ENCODE data around the gene WNK4.

Gene WNK4

DNA sequence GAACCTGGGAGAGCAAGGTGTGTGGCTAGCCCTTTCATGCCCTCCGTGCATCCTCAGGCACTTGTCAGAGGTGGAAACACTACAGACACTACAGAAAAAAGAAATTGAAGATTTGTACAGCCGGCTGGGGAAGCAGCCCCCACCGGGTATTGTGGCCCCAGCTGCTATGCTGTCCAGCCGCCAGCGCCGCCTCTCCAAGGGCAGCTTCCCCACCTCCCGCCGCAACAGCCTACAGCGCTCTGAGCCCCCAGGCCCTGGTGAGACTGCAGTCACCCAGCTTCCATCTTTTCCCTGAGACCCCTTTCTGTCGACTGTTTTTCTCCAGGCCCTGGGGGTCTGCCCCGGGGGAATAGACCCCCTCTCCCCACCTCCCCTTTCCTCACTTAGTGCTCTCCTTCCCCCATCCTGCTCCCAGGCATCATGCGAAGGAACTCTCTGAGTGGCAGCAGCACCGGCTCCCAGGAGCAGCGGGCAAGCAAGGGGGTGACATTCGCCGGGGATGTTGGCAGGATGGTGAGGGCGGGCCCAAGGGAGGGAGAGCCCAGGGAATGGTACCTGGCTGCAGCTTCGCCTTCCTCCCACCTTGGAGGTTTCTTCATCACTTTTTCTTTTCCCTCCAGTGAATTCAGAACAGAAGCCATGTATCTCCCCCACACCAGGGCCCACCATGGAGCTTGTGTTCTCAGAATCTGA, 15.8 kb downstream of the WNK4 start:
- no peak overlapping the region for H3K4me3 ChIP-seq (ENCODE audit: low read depth, low read length)
- no peak overlapping the region for H3K27ac ChIP-seq
- no peak overlapping the region for H3K9ac ChIP-seq

GRCh38 chr17:42797067-42798007, 16.9 kb downstream of the WNK4 start:
- Histone ChIP-seq H3K4me2 (ENCODE audit: low read length) (peak overlapping the region; percentile 93), H3K4me3 (ENCODE audit: low read depth, low read length) (peak overlapping the region; percentile 84), H2AFZ (no peak overlapping the region), H3K36me3 (ENCODE audit: control insufficient read depth, insufficient read depth, low read length) (no peaks in the 10 kb centered on the region), H3K9ac (no peak overlapping the region), H3K9me3 (ENCODE audit: control insufficient read depth, low read length) (no peaks in the 10 kb centered on the region), H3K79me2 (no peaks in the 10 kb centered on the region), H3K27ac (no peak overlapping the region), H3K4me1 (peaks cover 4% of the 10 kb centered on the region), H3K27me3 (ENCODE audit: control insufficient read depth, insufficient read depth, low read length) (no peaks in the 10 kb centered on the region)
- no peak for TF ChIP-seq CTCF (IDR thresholded peaks at IDR 0.05)

More for the DNA sequence above, 15.8 kb downstream of the WNK4 start:
- no peaks in the 10 kb centered on the region for H3K36me3 ChIP-seq (ENCODE audit: control insufficient read depth, insufficient read depth, low read length)
- H3K27me3 ChIP-seq (ENCODE audit: control insufficient read depth, insufficient read depth, low read length) = no peaks in the 10 kb centered on the region
- peaks cover 4% of the 10 kb centered on the region for H3K4me1 ChIP-seq
- H3K79me2 ChIP-seq = no peaks in the 10 kb centered on the region
- no peaks in the 10 kb centered on the region for H3K9me3 ChIP-seq (ENCODE audit: control insufficient read depth, low read length)
- no peak overlapping the region for H2AFZ ChIP-seq
- H3K4me2 ChIP-seq (ENCODE audit: low read length) = no peak overlapping the region
- no peak for TF ChIP-seq CTCF (IDR thresholded peaks at IDR 0.05)

DNA sequence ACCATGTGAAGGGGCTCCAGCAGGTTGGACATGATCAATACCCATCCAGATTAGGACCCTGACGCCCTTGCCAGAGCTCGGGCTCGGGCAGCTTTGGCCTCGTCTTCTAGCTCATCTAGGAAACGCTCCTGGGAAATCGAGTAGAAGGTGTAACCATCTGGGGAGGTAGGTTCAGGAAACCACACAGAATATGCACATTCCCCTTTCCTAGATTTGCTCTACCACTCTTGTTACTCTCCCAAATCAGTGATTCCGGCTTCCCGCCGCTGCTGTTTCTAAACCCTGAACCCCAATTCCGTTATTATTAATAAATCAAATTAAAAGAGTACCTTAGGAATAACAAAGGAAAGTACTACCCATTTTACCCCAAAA, 17.6 kb downstream of the WNK4 start:
- no peak overlapping the region for H3K9ac ChIP-seq
- no peaks in the 10 kb centered on the region for H3K27me3 ChIP-seq (ENCODE audit: control insufficient read depth, insufficient read depth, low read length)
- H2AFZ ChIP-seq = peak overlapping the region; percentile 86
- H3K27ac ChIP-seq = peak overlapping the region; percentile 55
- no peak for TF ChIP-seq CTCF (IDR thresholded peaks at IDR 0.05)
- no peaks in the 10 kb centered on the region for H3K9me3 ChIP-seq (ENCODE audit: control insufficient read depth, low read length)
- no peaks in the 10 kb centered on the region for H3K79me2 ChIP-seq
- no peaks in the 10 kb centered on the region for H3K36me3 ChIP-seq (ENCODE audit: control insufficient read depth, insufficient read depth, low read length)
- peaks cover 4% of the 10 kb centered on the region for H3K4me1 ChIP-seq
- peak overlapping the region; percentile 84 for H3K4me3 ChIP-seq (ENCODE audit: low read depth, low read length)
- H3K4me2 ChIP-seq (ENCODE audit: low read length) = peak overlapping the region; percentile 93

- Histone ChIP-seq H3K4me2 (ENCODE audit: low read length) (peak within 1 kb of the TSS; percentile 93), H3K79me2 (no peaks in the 10 kb centered on the region), H3K4me1 (peaks cover 4% of the 10 kb centered on the region), H3K27me3 (ENCODE audit: control insufficient read depth, insufficient read depth, low read length) (no peaks in the 10 kb centered on the region), H3K9me3 (ENCODE audit: control insufficient read depth, low read length) (no peaks in the 10 kb centered on the region), H3K9ac (no peak within 1 kb of the TSS), H2AFZ (peak within 1 kb of the TSS; percentile 86), H3K27ac (peak within 1 kb of the TSS; percentile 55), H3K36me3 (ENCODE audit: control insufficient read depth, insufficient read depth, low read length) (no peaks in the 10 kb centered on the region), H3K4me3 (ENCODE audit: low read depth, low read length) (peak within 1 kb of the TSS; percentile 84)
- no peak for TF ChIP-seq CTCF (IDR thresholded peaks at IDR 0.05)
Measured at GRCh38 chr17:42798383-42799380, 18.3 kb downstream of the WNK4 start, which contains the start of the genes CNTD1 and COA3. CNTD1 (plus strand) TSS chr17:42798861; CDS start chr17:42799068, 207 bp downstream. COA3 (minus strand) TSS chr17:42798704; CDS start chr17:42798681, 23 bp downstream.

Data from parathyroid adenoma (tissue), 2 donors.